Cardiac septum (tissue), 1 donor: Measurements from ENCODE around the gene NEK3. TPM values are rescaled to one million over a fixed set of nuclear protein-coding genes. Genes with fewer than 3 reads are reported as not detected.
"Not testable (repeated sequence)": the region's sequence is repeated elsewhere in the genome, so short reads cannot be mapped to it uniquely, and the experiment has no call there.

Experiments
- DNase-seq: peaks from one replicate; pipeline ENCODE4 v3.0.0-alpha.2; 2020; ENCODE audit warnings: low spot score
- intact Hi-C: fragments of 100-400 bp; cut with DNase I; formaldehyde crosslinking; loops from one replicate; pipeline ENCODE4 v1.14.0; 2022
- long read RNA-seq: library from polyadenylated mRNA; unstranded; transcript quantifications from one replicate; pipeline ENCODE4 v2.0.0, GENCODE V29; 2021
- total RNA-seq: library from RNA; stranded (reverse); fragmentation: NEBNext Ultra II Directional; extraction: Animal tissue kit (Norgen Biotek cat#: 25700); gene quantifications from one replicate; pipeline ENCODE4 v1.2.1, GENCODE V29; 2021
- donor health status: DM: no; HTN: no; CAD: no.

NEK3 gene, protein sequence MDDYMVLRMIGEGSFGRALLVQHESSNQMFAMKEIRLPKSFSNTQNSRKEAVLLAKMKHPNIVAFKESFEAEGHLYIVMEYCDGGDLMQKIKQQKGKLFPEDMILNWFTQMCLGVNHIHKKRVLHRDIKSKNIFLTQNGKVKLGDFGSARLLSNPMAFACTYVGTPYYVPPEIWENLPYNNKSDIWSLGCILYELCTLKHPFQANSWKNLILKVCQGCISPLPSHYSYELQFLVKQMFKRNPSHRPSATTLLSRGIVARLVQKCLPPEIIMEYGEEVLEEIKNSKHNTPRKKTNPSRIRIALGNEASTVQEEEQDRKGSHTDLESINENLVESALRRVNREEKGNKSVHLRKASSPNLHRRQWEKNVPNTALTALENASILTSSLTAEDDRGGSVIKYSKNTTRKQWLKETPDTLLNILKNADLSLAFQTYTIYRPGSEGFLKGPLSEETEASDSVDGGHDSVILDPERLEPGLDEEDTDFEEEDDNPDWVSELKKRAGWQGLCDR
- total RNA-seq: 7.5 TPM
- long read RNA-seq, partial matches to known transcripts: 2 of 9 reads
- long read RNA-seq, other reads (novel, unspliced or antisense): 4 of 9 reads

DNA sequence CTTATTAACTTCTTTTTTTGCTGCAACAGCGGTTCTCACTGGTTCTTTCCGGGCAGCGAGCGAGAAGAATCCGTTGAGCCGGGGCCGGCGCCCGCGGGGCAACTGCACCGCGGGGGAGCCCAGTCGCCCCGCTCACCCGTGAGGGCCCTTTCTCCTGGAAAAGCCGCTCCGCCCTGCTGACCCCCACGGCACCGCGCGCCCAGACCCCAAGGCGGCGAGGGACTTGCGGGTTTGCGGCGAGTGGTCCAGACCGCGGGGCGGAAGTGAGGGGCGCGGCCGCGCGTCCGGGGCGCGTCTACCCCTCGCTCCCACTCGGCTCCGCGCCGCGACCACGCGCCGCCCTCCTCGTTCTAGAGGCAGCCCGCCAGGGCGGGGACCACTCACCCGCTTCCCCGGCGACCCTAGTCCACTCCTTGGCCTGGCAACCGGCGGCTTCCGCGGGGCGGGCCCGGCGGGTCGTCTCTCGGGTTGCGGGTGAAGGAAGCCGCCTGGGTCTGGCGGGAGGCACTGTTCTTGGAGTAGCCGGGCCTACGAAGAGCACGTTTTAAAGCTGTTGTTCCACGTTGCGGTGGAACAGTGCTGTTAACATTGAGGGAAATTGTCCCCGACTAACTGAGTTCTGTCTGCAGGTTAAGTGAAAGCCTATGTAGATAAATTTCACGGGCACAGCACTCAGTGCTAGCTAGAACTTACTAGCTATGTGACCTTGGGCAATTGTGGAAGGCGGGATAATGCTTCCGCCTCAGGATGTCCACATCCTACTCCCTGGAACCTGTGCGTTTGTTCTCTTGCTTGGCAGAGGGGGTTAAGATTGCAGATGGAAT lies at the start of gene NEK3:
NEK3 (minus strand) TSS at position 439 of the 824 bp plus-strand sequence. CDS start 3,406 bp downstream, outside the sequence.
- intact Hi-C loops: no loop called here
- peak; percentile 86 for DNase-seq

DNA sequence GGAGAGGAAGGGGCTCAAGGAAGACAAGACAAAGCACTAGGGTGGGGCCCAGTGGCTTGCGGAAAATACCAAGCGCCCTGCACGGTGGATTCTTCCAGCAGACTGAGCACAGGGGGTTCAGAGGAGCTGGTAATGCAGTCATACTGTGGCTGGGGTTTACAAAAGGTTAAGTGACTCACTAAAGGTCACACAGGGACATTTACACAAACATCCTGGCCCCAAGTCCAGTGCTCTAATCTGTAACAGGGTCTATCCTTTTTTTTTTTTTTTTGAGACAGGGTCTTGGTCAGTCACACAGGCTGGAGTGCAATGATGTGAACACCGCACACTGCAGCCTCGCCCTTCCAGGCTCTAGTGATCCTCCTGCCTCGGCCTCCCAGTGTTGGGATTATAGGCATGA lies 49.0 kb upstream of the NEK3 start:
- intact Hi-C loops, DNase-seq: not testable (repeated sequence)

DNA sequence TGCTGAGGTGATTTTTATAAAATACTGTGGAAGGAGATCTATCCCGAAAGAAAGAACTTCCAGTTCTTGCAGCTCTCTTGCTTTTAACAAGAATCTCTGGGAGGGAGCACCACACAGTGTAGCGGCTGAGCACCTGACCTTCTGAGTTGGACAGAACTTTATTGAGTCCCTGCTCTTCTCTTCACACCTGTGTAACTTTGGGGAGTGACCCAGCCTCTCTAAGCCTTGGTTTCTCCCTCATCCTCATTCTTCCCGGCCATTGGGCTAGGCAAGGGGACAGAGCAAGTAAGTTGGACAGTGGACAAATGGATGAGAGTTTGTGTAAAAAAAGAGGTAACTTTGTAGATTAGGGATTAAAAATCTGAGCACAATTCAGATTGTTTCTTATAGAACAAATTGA lies 48.5 kb upstream of the NEK3 start:
- DNase-seq, intact Hi-C loops: not testable (repeated sequence)

DNA sequence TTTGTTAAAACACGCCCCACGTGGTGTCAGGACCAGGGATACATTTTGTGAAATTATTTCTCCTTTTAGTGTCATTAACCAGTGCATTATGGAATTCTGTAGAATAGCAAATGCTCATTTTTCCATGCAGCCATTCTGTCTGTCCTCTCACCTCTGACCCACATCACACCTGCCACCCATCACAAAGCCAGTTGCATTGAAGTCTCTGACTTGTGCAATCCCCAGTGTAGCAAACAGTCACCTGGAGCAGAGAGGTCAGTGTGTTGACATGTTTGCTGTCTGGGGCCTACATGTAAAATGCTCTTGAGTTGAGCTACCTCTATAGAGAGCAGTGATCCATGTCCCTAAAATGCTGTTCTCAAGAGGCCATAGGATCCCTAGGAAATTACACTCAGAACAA lies 47.9 kb upstream of the NEK3 start:
- intact Hi-C loops, DNase-seq: not testable (repeated sequence)

DNA sequence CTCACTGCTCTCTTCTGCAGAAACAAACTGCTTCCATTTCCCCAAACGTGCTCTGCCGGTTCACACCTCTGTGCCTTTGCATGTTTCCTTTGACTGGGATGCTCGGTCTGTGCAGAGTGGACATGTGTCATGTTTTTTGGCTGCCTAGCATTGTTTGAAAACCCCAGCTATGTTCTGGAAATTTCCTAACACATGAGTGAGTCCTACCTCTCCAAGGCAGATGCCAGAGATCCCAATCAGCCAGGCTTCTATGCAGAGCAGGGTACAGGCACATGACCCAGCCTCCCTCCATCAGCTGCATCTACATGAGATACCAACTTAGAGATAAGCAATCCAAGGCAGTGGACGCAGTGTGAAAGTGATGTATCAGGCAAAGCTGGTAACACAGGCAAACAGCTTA lies 45.1 kb upstream of the NEK3 start:
- intact Hi-C loops, DNase-seq: not testable (repeated sequence)

DNA sequence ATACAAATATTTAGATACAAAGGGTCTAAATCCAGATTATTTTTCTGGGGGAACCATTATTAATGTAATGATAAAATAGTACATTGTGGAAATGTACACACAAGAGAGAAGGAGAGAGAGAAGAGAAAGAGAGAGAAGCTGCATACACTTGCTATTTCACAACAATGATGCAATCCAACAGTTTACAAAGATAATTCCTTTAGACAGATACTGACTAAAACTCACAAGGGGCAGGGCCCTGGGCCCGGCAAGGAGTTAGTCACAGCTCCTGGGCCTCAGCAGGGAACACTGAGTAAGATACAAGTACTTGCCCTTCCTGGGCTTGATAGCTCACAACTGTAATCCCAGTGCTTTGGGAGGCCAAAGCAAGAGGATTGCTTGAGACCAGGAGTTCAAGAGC lies 44.5 kb upstream of the NEK3 start:
- DNase-seq, intact Hi-C loops: not testable (repeated sequence)

DNA sequence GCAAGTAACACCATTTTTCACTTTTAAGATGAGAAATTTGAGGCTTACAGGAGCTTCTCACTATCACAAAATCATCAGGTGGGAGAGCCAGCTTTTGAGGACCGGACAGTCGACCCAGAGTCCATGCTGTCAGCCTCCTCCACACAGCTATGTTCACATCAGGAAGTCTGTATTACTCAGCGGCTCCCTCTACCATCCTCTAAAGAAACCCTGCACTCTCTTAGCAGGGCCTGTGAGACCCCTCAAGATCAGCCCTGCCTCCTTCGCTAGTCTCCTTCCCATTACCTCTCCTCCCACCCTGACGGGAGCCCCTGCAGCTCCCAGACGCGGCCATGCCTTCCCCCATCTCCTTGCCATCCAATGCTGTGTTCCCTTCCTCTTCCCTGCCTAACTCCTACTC lies 43.1 kb upstream of the NEK3 start:
- intact Hi-C loops, DNase-seq: not testable (repeated sequence)

DNA sequence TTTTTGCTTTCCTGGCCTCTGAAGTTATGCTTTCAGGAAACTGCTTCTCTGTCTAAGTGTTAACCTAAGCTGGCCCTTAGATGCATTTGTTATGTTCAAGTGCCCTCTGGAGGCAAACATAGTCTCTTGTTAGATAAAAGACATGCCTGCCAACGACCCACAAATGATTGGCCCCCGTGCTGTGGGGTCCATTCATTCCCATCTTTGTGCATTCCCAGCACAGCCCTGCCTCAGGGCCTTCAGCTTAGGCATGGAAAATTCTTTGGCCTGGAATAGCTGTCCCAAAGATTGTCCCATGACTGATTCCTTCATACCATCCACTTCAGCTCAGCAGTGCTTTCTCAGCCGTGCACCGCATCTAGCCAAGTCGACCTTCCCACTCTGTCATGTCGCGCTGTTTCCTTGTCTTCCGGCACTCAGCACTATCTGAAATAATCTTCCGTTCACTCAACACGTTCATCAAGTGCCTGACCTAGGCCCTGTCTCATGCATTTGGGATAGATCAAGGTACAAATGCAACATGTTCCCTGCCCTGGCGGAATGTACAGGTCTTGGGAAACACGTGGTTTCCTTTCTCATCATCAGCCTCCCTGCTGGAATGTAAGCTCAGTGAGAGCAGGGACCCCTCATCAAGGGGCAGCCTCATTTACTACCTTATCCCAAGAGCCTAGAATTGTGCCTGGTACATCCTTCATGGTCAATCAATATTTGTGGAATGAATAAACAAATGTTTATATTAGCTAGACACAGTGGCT lies 42.2 kb upstream of the NEK3 start:
- intact Hi-C loops, DNase-seq: not testable (repeated sequence)

DNA sequence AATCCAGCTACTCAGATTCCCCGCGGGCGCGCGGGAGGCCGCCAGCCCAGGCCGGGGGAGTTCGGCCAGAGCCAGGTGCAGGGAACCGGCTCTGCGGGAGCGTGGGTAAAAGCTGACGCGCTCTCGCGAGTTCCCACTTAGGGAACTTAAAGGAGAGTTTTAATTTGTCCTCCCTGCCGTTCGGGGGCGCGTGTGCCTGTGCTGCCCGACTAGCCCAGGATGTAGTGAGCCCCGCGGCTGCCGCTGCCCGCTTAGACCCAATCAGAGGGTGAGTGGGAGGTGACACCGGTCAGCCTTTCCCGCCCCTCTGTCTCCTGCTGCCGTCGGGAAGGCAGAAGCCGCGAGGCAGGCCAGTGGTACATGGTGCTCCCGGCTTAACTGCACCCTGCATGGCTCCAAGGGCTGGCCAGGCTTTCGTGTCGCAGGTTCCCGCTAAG lies 36.0 kb upstream of the NEK3 start:
- DNase-seq: peak; percentile 86
- intact Hi-C loops: loop anchor here (10.0 kb wide), 2 partner anchors 181 to 259 kb away; partner anchors contain the start of genes ALG11, ATP7B, CKAP2 and VPS36

DNA sequence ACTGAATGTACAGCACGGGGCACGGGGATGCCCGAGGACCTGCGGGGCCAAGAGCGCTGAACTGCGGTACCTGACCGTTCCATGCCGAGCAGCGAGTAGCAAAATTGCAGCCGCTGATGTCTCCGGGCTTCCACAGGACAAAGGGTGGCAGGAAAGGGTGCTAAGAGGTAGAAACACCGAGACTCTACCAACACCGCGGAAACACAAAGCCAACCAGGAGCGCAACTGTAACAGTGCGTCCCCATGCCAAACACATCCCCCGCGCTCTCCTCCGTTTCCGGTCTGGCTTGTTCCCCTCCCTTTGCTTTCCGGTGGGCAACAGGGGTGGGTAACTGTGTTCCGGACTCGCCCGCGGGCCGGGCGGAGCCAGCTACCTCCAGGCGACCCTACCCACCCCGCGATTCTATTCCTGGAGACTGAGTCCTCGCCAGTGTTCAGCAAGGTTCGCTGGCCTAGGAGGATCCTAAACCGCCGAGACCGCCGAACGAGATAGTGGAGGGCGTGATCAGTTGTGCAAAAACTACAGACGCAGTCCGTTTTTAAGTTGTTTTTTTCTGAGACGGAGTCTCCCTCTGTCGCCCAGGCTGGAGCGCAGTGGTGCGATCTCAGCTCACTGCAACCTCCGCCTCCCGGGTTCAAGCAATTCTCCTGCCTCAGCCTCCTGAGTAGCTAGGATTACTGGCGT lies 34.9 kb upstream of the NEK3 start:
- intact Hi-C loops: loop anchor here (5.0 to 10.0 kb wide), 3 partner anchors 132 to 260 kb away; partner anchors contain the start of genes ALG11, ATP7B, CKAP2 and VPS36

DNA sequence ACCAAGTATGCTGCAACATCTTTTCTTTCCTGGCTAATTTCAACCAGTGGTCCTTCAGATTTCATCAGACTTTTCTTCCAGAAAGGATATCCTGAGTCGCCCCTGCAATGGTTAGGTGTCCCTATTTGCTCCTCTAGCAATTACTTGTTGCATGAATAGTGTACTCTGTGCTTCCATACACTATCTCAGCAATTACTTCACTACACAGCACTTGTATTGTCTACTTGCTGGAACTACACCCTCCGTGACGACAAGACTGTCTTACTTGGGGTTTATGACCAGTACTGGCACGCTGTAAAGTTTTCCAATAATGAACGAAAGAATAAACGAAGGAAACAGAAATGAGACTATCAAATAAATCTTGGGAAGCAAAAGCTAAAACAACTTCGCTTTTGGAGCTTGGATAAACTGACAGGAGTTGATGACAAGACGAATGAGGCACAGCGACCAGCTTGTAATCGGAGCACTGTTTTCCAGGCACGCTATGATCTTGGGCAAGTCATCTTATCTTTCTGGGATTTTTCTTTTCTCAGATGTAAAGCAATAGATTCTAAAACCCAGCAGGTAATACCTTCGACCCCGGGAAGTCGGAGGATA lies 34.3 kb upstream of the NEK3 start:
- intact Hi-C loops: loop anchor here (5.0 to 10.0 kb wide), 3 partner anchors 131 to 261 kb away; partner anchors contain the start of genes ALG11, ATP7B, CKAP2 and VPS36
- DNase-seq: not testable (repeated sequence)

More for the DNA sequence above, 34.9 kb upstream of the NEK3 start:
- DNase-seq: peak; percentile 93

DNA sequence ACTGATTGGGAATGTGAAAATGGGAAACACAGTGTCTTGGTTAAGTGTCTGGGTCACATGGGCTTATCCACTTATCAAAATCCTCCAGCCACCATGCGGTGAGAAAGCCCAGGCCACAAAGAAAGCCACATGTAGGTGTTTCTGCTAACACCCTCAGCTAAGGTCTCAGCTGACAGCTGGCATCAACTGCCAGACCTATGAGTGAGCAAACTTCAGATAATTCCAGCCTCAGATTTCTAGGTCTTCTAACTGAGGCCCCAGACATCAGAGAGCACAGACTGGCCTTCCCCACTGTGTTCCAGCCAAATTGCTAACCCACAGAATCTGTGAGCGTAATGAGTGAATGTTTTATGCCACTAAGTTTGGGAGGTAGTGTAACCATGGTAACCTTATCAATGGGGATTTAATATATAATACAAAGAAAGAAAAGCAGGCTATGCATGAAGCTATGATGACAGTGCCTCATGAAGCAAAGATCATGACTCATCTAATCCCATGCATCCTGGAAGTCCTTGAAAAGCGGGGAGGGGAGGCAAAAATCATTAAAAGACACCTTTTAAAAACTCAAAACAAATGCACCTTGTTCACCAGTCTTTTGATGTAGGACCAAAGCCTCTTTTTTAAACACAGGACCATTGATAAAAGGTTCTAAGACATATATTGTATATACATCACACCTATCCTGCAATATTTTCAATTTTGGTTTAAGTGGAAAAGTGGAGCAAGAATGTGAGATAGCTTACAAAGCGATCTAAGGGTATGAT lies 28.2 kb upstream of the NEK3 start:
- not testable (repeated sequence) for DNase-seq
- intact Hi-C loops: loop anchor here (10.0 kb wide), 1 partner anchor 373 kb away; no protein-coding TSS in a partner anchor

DNA sequence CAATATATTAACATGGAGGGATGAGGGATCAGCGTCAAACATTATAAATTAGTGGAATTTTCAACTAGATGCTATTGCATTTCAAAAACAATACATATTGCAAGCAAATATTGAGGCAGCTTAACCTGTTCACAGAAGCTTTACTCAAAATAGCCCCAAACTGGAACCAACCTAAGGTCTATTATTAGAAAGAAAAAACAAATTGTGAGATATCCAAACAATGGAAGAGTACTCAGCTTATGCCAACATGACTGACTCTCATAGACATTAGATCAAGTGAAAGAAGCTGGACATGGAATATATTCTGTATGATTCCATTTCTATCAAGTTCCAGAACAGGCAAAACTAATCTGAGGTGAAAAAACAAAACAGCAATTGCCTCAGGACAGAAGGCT lies 27.6 kb upstream of the NEK3 start:
- DNase-seq: no peak
- intact Hi-C loops: loop anchor here (10.0 kb wide), 1 partner anchor 372 kb away; no protein-coding TSS in a partner anchor

DNA sequence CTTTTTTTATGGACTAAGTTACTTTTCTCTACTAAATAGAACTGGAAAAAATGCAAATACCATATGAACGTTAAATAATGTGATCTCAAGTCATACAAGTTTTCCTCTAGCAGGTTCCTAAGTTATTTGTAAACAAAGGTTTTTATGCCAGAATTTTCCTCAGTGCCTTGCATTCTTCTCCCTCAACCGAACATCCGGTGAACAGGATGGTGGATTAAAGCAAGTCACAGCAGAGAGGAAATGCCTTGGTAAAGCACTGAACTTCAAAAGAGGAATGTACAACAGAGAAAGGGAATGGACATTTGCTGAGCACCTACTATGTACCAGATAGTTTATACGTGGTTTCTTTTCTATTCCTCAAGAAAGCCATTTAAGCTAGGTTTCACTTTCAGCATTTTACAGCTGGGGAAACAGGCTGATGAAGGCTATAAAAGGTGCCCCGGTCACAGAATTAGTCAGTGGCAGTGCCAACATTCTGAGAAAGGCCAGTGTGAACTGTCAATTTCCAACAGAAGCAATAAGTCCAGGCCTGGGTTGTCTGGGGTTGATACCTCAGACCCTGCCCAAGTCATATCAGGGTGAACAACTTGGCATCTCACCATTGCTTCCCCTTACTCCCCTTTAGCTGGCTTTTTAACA lies 22.0 kb upstream of the NEK3 start:
- intact Hi-C loops: loop anchor here (10.0 kb wide), 1 partner anchor 367 kb away; no protein-coding TSS in a partner anchor
- not testable (repeated sequence) for DNase-seq

DNA sequence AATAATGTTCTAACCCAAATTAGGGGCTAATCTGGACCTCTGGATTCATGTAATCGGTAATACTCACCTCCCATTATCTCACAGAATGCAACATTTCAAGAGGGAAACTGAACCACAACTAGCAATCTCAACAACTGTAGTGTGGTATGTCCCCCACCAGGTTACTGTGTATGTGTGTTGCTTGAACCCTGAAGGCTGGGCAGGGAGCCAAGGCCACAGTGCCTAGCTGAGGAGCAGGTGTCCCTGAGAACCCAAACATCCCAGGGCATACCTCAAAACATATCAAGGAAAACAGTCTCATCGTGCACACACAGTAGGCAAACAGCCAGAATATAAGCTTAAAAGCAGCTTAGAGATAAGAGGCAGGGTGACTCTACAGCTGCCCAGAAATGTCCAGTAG lies 20.5 kb upstream of the NEK3 start:
- intact Hi-C loops: loop anchor here (10.0 kb wide), 1 partner anchor 365 kb away; no protein-coding TSS in a partner anchor
- no peak for DNase-seq

DNA sequence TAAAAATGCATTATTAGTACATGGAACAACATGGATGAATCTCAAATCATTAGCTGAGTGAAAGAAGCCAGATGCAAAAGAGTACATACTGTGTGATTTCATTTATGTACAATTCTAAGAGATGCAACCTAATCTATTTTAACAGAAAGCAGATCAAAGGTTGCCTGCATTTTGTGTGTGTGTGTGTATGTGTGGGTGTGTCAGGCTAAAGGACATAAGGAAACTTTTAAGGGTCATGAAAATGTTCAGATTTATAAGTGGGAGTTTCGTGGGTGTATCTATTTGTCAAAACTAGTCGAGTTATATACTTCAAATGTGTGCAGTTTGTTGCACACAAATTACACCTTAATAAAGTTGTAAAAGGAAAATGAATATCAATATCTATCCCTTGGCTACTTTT lies 17.9 kb upstream of the NEK3 start:
- DNase-seq: no peak
- intact Hi-C loops: no loop called here

DNA sequence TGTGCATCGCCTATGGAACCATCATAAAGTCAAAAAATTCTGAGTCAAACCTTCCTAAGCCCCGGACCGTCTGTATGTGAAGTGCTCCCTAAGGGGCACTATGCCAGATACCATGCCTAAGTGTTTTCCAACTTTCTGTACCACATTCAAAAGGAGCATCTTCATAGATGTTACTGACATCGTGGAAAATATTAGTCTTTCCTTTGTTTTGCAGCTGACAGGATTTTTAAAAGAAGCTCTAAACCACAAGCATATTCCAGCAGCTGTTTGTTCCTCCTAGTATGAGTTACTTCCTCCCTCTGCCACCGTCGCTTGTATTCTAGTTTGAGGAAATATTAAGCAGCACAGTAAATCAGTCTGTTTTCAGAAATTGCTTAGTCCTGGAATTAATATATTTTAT lies 14.6 kb upstream of the NEK3 start:
- DNase-seq, intact Hi-C loops: not testable (repeated sequence)
